CD8-positive, alpha-beta memory T cell (primary cell): ENCODE results near the gene P2RX1. TPM values are rescaled to one million over a fixed set of nuclear protein-coding genes. Genes with fewer than 3 reads are reported as not detected.

Experiments used
- CTCF ChIA-PET: fragments of 350-600 bp; sonication (Branson Sonifier 250); formaldehyde crosslinking; loops from one replicate; lab custom pipeline; 2021; ENCODE audit warnings: antibody characterized with exemption; lab: Charles Lee
- POLR2A ChIA-PET: fragments of 350-600 bp; sonication (Branson Sonifier 250); formaldehyde crosslinking; loops from one replicate; lab custom pipeline; 2021; ENCODE audit warnings: antibody characterized with exemption; lab: Charles Lee
- DNase-seq, 5 donors: peaks; one replicate each; pipeline versions ENCODE4 v3.0.0 to v3.0.0-alpha.2; 2020 to 2022; ENCODE audit warnings: mixed read lengths in 1 of 5
- H3K27ac ChIP-seq: one replicate; pipeline ENCODE4 v1.7.0; 2013; ENCODE audit warnings: low read depth, mild to moderate bottlenecking, low read length, moderate library complexity
- H3K27me3 ChIP-seq: 2 replicates; pipeline ENCODE4 v1.7.0; 2013; ENCODE audit warnings: low read length, mild to moderate bottlenecking; ENCODE audit not compliant: insufficient read depth, poor library complexity, severe bottlenecking
- H3K36me3 ChIP-seq: 2 replicates; pipeline ENCODE4 v1.7.0; 2013; ENCODE audit warnings: mild to moderate bottlenecking, low read length, moderate library complexity; ENCODE audit not compliant: insufficient read depth
- H3K4me1 ChIP-seq: 2 replicates; pipeline ENCODE4 v1.7.0; 2013; ENCODE audit warnings: mild to moderate bottlenecking, low read length, moderate library complexity; ENCODE audit not compliant: insufficient read depth
- H3K4me3 ChIP-seq: 2 replicates; pipeline ENCODE4 v1.7.0; 2013; ENCODE audit warnings: mild to moderate bottlenecking, low read length
- H3K9me3 ChIP-seq: 2 replicates; pipeline ENCODE4 v1.7.0; 2013; ENCODE audit warnings: mild to moderate bottlenecking, low read length
- H3K27ac Mint-ChIP-seq, 8 donors: one replicate each; pipeline ENCODE4 v1.8.0; 2020 to 2021; ENCODE audit warnings: mixed read lengths in 8 of 8, mild to moderate bottlenecking in 6 of 8, inconsistent platforms in 3 of 8, moderate library complexity in 3 of 8
- H3K27me3 Mint-ChIP-seq, 2 donors: one replicate each; pipeline ENCODE4 v1.8.0; 2020 to 2021; ENCODE audit warnings: mixed read lengths in 2 of 2, mild to moderate bottlenecking in 1 of 2, moderate library complexity in 1 of 2
- H3K36me3 Mint-ChIP-seq, 3 donors: one replicate each; pipeline ENCODE4 v1.8.0; 2020 to 2021; ENCODE audit warnings: mixed read lengths in 3 of 3, inconsistent platforms in 1 of 3, mild to moderate bottlenecking in 1 of 3
- H3K4me1 Mint-ChIP-seq, 3 donors: one replicate each; pipeline ENCODE4 v1.8.0; 2020 to 2021; ENCODE audit warnings: mixed read lengths in 3 of 3, inconsistent platforms in 1 of 3, mild to moderate bottlenecking in 1 of 3
- H3K4me3 Mint-ChIP-seq, 7 donors: one replicate each; pipeline ENCODE4 v1.8.0; 2020 to 2021; ENCODE audit warnings: mixed read lengths in 7 of 7, mild to moderate bottlenecking in 6 of 7, moderate library complexity in 4 of 7, inconsistent platforms in 2 of 7
- H3K9me3 Mint-ChIP-seq, 5 donors: one replicate each; pipeline ENCODE4 v1.8.0; 2020 to 2022; ENCODE audit warnings: mixed read lengths in 5 of 5, mild to moderate bottlenecking in 3 of 5, moderate library complexity in 2 of 5, inconsistent platforms in 1 of 5
- polyA plus RNA-seq: library from polyadenylated mRNA; unstranded; fragments of 300-500 nt; fragmentation: Illumina TruSeq; gene quantifications from one replicate; pipeline ENCODE4 v1.2.3, GENCODE V29; 2021
- total RNA-seq, 2 experiments: library from RNA; stranded (reverse); gene quantifications; one replicate each; pipeline ENCODE4 v1.2.3, GENCODE V29; 2021

P2RX1 gene
- total and polyA plus RNA-seq, 3 experiments from 2014 or later, result 0.13 to 0.22 TPM; not detected in 1

GRCh38 chr17:3929181-3929580 is 12.9 kb upstream of the P2RX1 start:
- H3K27me3 Mint-ChIP-seq, result no peaks in the 10 kb centered on the region
- Histone ChIP-seq H3K9me3 (no peaks in the 10 kb centered on the region), H3K27ac (no peak overlapping the region), H3K4me3 (no peak overlapping the region), H3K36me3 (peaks cover 39% of the 10 kb centered on the region), H3K4me1 (no peaks in the 10 kb centered on the region), H3K27me3 (no peaks in the 10 kb centered on the region)
- ChIA-PET CTCF (no interaction called here), POLR2A (no interaction called here)
- no peak for DNase-seq
- no peaks in the 10 kb centered on the region for H3K9me3 Mint-ChIP-seq
- H3K27ac Mint-ChIP-seq, result no peak overlapping the region
- H3K36me3 Mint-ChIP-seq, result peaks cover 0 to 85% (median 9%) of the 10 kb centered on the region in 3 donors
- no peak overlapping the region for H3K4me3 Mint-ChIP-seq
- peaks cover 0 to 4% (median 0%) of the 10 kb centered on the region in 3 donors for H3K4me1 Mint-ChIP-seq

DNA sequence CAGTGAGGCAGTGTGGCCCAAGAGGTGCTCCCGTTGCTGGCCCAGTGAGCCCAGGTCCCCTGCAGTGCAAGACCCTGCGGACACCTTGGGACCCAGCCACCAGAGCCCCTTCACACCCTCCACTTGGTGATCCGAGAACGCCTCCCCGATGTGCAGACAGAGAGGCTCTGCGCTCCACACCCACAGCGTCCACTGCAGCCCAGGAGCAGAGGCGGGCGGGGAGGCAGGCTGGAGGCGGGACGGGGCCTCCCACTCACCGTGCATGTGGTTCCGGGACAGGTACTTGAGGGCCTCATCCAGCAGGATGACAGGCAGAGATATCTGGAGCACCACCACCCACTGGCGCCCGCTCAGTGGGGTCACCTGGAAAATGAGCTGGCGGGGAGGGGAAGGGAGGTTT is 12.1 kb upstream of the P2RX1 start:
- Histone ChIP-seq H3K4me3 (no peak overlapping the region), H3K9me3 (no peaks in the 10 kb centered on the region), H3K27me3 (no peaks in the 10 kb centered on the region), H3K4me1 (no peaks in the 10 kb centered on the region), H3K27ac (no peak overlapping the region), H3K36me3 (peaks cover 39% of the 10 kb centered on the region)
- H3K36me3 Mint-ChIP-seq, result peaks cover 0 to 84% (median 10%) of the 10 kb centered on the region in 3 donors
- H3K9me3 Mint-ChIP-seq, result no peaks in the 10 kb centered on the region
- no peaks in the 10 kb centered on the region for H3K27me3 Mint-ChIP-seq
- CTCF ChIA-PET, result no interaction called here
- POLR2A ChIA-PET, result no interaction called here
- no peak for DNase-seq
- H3K4me1 Mint-ChIP-seq, result peaks cover 0 to 4% (median 0%) of the 10 kb centered on the region in 3 donors
- H3K4me3 Mint-ChIP-seq, result no peak overlapping the region
- no peak overlapping the region for H3K27ac Mint-ChIP-seq

- Histone ChIP-seq H3K4me1 (no peaks in the 10 kb centered on the region), H3K9me3 (no peaks in the 10 kb centered on the region), H3K27me3 (no peaks in the 10 kb centered on the region), H3K4me3 (no peak overlapping the region), H3K36me3 (peaks cover 39% of the 10 kb centered on the region), H3K27ac (no peak overlapping the region)
- H3K4me3 Mint-ChIP-seq, result no peak overlapping the region
- no peak for DNase-seq
- peak overlapping the region in 3 of 8 donors; percentile 38 to 65 (median 42) for H3K27ac Mint-ChIP-seq
- H3K27me3 Mint-ChIP-seq, result no peaks in the 10 kb centered on the region
- POLR2A ChIA-PET, result no interaction called here
- no peaks in the 10 kb centered on the region for H3K9me3 Mint-ChIP-seq
- CTCF ChIA-PET, result interaction anchor here (2.1 kb wide), 1 partner anchor 13 kb away, joined by 7 read pairs; no protein-coding TSS in a partner anchor
- H3K36me3 Mint-ChIP-seq, result peaks cover 0 to 80% (median 10%) of the 10 kb centered on the region in 3 donors
- H3K4me1 Mint-ChIP-seq, result peaks cover 0 to 4% (median 0%) of the 10 kb centered on the region in 3 donors
Observed at GRCh38 chr17:3927628-3928340, 11.5 kb upstream of the P2RX1 start.

GRCh38 chr17:3926860-3927627 is 10.8 kb upstream of the P2RX1 start:
- Mint-ChIP-seq H3K4me1 (peaks cover 0 to 4% (median 0%) of the 10 kb centered on the region in 3 donors), H3K27me3 (no peaks in the 10 kb centered on the region), H3K36me3 (peaks cover 0 to 73% (median 7%) of the 10 kb centered on the region in 3 donors), H3K9me3 (no peaks in the 10 kb centered on the region), H3K4me3 (no peak overlapping the region), H3K27ac (peak overlapping the region in 5 of 8 donors; percentile 38 to 96 (median 66))
- Histone ChIP-seq H3K27ac (no peak overlapping the region), H3K4me1 (no peaks in the 10 kb centered on the region), H3K27me3 (no peaks in the 10 kb centered on the region), H3K9me3 (no peaks in the 10 kb centered on the region), H3K36me3 (peaks cover 35% of the 10 kb centered on the region), H3K4me3 (no peak overlapping the region)
- CTCF ChIA-PET, result interaction anchor here (0.9 to 2.1 kb wide), 2 partner anchors 13 to 16 kb away, joined by 3 to 7 read pairs; no protein-coding TSS in a partner anchor
- DNase-seq, result no peak
- POLR2A ChIA-PET, result no interaction called here

GRCh38 chr17:3925684-3926485 is 9.6 kb upstream of the P2RX1 start:
- peaks cover 0 to 4% (median 0%) of the 10 kb centered on the region in 3 donors for H3K4me1 Mint-ChIP-seq
- Histone ChIP-seq H3K36me3 (peaks cover 32% of the 10 kb centered on the region), H3K4me3 (no peak overlapping the region), H3K9me3 (no peaks in the 10 kb centered on the region), H3K27me3 (no peaks in the 10 kb centered on the region), H3K4me1 (no peaks in the 10 kb centered on the region), H3K27ac (no peak overlapping the region)
- CTCF ChIA-PET, result interaction anchor here (2.1 kb wide), 1 partner anchor 12 kb away, joined by 7 read pairs; no protein-coding TSS in a partner anchor
- H3K9me3 Mint-ChIP-seq, result no peaks in the 10 kb centered on the region
- H3K27ac Mint-ChIP-seq, result peak overlapping the region in 7 of 8 donors; percentile 1 to 96 (median 20)
- POLR2A ChIA-PET, result no interaction called here
- H3K36me3 Mint-ChIP-seq, result peaks cover 0 to 64% (median 7%) of the 10 kb centered on the region in 3 donors
- H3K4me3 Mint-ChIP-seq, result no peak overlapping the region
- H3K27me3 Mint-ChIP-seq, result no peaks in the 10 kb centered on the region
- no peak for DNase-seq

- no peaks in the 10 kb centered on the region for H3K27me3 Mint-ChIP-seq
- H3K36me3 ChIP-seq, result peaks cover 30% of the 10 kb centered on the region
- H3K27me3 ChIP-seq, result no peaks in the 10 kb centered on the region
- H3K4me1 ChIP-seq, result no peaks in the 10 kb centered on the region
- ChIA-PET POLR2A (no interaction called here), CTCF (interaction anchor here (3.6 kb wide), 1 partner anchor 11 kb away, joined by 16 read pairs; no protein-coding TSS in a partner anchor)
- DNase-seq, result no peak
- H3K4me1 Mint-ChIP-seq, result peaks cover 0 to 4% (median 0%) of the 10 kb centered on the region in 3 donors
- H3K27ac Mint-ChIP-seq, result no peak overlapping the region
- no peaks in the 10 kb centered on the region for H3K9me3 ChIP-seq
- no peak overlapping the region for H3K27ac ChIP-seq
- peaks cover 0 to 56% (median 7%) of the 10 kb centered on the region in 3 donors for H3K36me3 Mint-ChIP-seq
- no peak overlapping the region for H3K4me3 ChIP-seq
- H3K9me3 Mint-ChIP-seq, result no peaks in the 10 kb centered on the region
- no peak overlapping the region for H3K4me3 Mint-ChIP-seq
Observed at GRCh38 chr17:3924512-3925350, 8.5 kb upstream of the P2RX1 start.
